Suprapubic skin (tissue), 4 donors: ENCODE measurements around the gene NUMA1. TPM values are rescaled to one million over a fixed set of nuclear protein-coding genes. Genes with fewer than 3 reads are reported as not detected.
A peak's percentile ranks its signal among the peaks of the same experiment; 100 is the strongest.

Source experiments
- DNase-seq, 2 donors: peaks; one replicate each; pipeline ENCODE4 v3.0.0-alpha.2; 2019; ENCODE audit warnings: low spot score in 2 of 2
- H3K27ac ChIP-seq: fragments of 200-600 bp; sonication (generic); one replicate; pipeline ENCODE4 v1.5.1; 2019
- H3K27me3 ChIP-seq: fragments of 200-600 bp; sonication (generic); one replicate; pipeline ENCODE4 v1.5.1; 2019
- H3K36me3 ChIP-seq: fragments of 200-600 bp; sonication (generic); one replicate; pipeline ENCODE4 v1.5.1; 2019
- H3K4me1 ChIP-seq: fragments of 200-600 bp; sonication (generic); one replicate; pipeline ENCODE4 v1.5.1; 2019
- H3K4me3 ChIP-seq: fragments of 200-600 bp; sonication (generic); one replicate; pipeline ENCODE4 v1.5.1; 2019; ENCODE audit warnings: mild to moderate bottlenecking
- H3K9me3 ChIP-seq: fragments of 200-600 bp; sonication (generic); one replicate; pipeline ENCODE4 v1.5.1; 2019
- EP300 ChIP-seq: sonication (generic); formaldehyde crosslinking; IDR thresholded peaks from one replicate; pipeline ENCODE4 v1.6.1; 2017; ENCODE audit warnings: antibody characterized with exemption
- POLR2A ChIP-seq, 2 donors: fragments of 450-650 bp; IDR thresholded peaks; one replicate each; pipeline ENCODE4 v1.6.1; 2017; ENCODE audit warnings: antibody characterized with exemption in 2 of 2, mild to moderate bottlenecking in 2 of 2, moderate library complexity in 2 of 2
- POLR2AphosphoS5 ChIP-seq, 3 donors: sonication (generic); formaldehyde crosslinking; IDR thresholded peaks; one replicate each; pipeline ENCODE4 v1.6.1; 2017; ENCODE audit warnings: antibody characterized with exemption in 3 of 3
- WGBS: methylation state at CpG from one replicate; pipeline ENCODE4 v1.1.5; 2018; 5-methylcytosine and 5-hydroxymethylcytosine counted together
- total RNA-seq, 4 donors: library from RNA; depleted of rRNA; stranded (reverse); fragments of >200 nt; gene quantifications; one replicate each; pipeline ENCODE4 v1.1.0, GENCODE V29; 2016
- TF ChIP-seq, protein P1 (sequence below), 2 donors: fragments of 200-600 bp in 1 of 2; fragments of 450-650 bp in 1 of 2; sonication (generic) in 1 of 2; IDR thresholded peaks; one replicate each; pipeline ENCODE4 v1.5.1; 2016 to 2019; ENCODE audit warnings: antibody characterized with exemption in 2 of 2, mild to moderate bottlenecking in 1 of 2, moderate library complexity in 1 of 2

NUMA1 gene
- total RNA-seq, 4 donors from 2014 or later, result 296 to 845 (median 452) TPM

GRCh38 chr11:71979602-71980001, 100.7 kb downstream of the NUMA1 start:
- Histone ChIP-seq H3K9me3 (no peaks in the 10 kb centered on the region), H3K4me3 (no peak overlapping the region), H3K36me3 (peaks cover 16% of the 10 kb centered on the region), H3K27ac (no peak overlapping the region), H3K27me3 (no peaks in the 10 kb centered on the region), H3K4me1 (peaks cover 6% of the 10 kb centered on the region)
- no peak for DNase-seq
- WGBS, result 81% methylated on average over 3 of the region's 3 CpGs
- TF ChIP-seq, protein P1, sequence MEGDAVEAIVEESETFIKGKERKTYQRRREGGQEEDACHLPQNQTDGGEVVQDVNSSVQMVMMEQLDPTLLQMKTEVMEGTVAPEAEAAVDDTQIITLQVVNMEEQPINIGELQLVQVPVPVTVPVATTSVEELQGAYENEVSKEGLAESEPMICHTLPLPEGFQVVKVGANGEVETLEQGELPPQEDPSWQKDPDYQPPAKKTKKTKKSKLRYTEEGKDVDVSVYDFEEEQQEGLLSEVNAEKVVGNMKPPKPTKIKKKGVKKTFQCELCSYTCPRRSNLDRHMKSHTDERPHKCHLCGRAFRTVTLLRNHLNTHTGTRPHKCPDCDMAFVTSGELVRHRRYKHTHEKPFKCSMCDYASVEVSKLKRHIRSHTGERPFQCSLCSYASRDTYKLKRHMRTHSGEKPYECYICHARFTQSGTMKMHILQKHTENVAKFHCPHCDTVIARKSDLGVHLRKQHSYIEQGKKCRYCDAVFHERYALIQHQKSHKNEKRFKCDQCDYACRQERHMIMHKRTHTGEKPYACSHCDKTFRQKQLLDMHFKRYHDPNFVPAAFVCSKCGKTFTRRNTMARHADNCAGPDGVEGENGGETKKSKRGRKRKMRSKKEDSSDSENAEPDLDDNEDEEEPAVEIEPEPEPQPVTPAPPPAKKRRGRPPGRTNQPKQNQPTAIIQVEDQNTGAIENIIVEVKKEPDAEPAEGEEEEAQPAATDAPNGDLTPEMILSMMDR (IDR thresholded peaks at IDR 0.05), result no peak
- no peak for TF ChIP-seq EP300
- no peak for TF ChIP-seq POLR2A (IDR thresholded peaks at IDR 0.05)
- TF ChIP-seq POLR2AphosphoS5 (IDR thresholded peaks at IDR 0.05), result no peak

- DNase-seq, result no peak
- WGBS, result 93% methylated on average over 4 of the region's 4 CpGs
These were observed 101.2 kb downstream of the NUMA1 start for GRCh38 chr11:71979094-71979493.

DNA sequence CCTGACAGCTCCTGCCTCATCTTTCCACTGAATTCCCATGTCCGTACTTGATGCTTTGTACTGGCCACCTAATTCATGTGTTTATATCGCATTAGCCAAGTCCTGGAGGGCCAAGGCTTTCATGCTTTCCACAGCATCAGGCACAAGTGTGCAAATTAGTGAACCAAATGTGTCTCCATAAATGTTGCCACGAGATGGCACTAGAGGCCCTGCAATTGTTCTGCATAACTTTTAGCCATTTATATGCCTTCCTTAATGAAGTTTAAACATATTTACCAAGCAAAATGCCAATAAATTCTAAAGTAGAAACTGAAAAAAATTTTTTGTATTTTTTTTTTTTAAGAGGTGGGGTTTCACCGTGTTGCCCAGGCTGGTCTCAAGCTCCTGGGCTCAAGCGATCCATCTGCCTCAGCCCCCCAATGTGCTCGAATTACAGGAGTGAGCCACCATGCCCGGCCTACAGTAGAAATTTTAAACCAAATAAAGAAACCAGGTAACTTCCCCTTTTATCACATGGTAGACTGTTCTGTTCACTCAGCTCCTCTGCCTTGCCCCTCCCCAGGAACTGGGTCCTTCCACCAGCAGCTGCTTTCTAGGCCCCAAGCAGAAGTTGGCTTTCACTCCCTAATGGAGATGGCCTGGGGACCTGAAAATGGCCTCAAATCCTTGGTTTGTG, 102.5 kb downstream of the NUMA1 start:
- DNase-seq, result no peak
- no peak overlapping the region for H3K4me3 ChIP-seq
- peaks cover 7% of the 10 kb centered on the region for H3K36me3 ChIP-seq
- no peaks in the 10 kb centered on the region for H3K27me3 ChIP-seq
- no peak overlapping the region for H3K27ac ChIP-seq
- WGBS, result 54% methylated on average over 7 of the region's 7 CpGs
- TF ChIP-seq POLR2AphosphoS5 (IDR thresholded peaks at IDR 0.05) (no peak), EP300 (no peak)
- TF ChIP-seq, protein P1 (IDR thresholded peaks at IDR 0.05), result peak; percentile 48 to 52
- no peaks in the 10 kb centered on the region for H3K9me3 ChIP-seq
- H3K4me1 ChIP-seq, result peaks cover 6% of the 10 kb centered on the region

More at GRCh38 chr11:71979094-71979493, 101.2 kb downstream of the NUMA1 start:
- H3K27ac ChIP-seq, result no peak overlapping the region
- H3K27me3 ChIP-seq, result no peaks in the 10 kb centered on the region
- H3K36me3 ChIP-seq, result peaks cover 15% of the 10 kb centered on the region
- no peaks in the 10 kb centered on the region for H3K9me3 ChIP-seq
- H3K4me3 ChIP-seq, result no peak overlapping the region
- peaks cover 6% of the 10 kb centered on the region for H3K4me1 ChIP-seq
- TF ChIP-seq POLR2A (IDR thresholded peaks at IDR 0.05) (no peak), POLR2AphosphoS5 (IDR thresholded peaks at IDR 0.05) (no peak), EP300 (no peak)
- TF ChIP-seq, protein P1 (IDR thresholded peaks at IDR 0.05), result no peak

- H3K27ac ChIP-seq, result no peak overlapping the region
- 73% methylated on average over 1 of the region's 1 CpG for WGBS
- DNase-seq, result no peak
- H3K4me3 ChIP-seq, result no peak overlapping the region
- H3K4me1 ChIP-seq, result peaks cover 6% of the 10 kb centered on the region
- no peaks in the 10 kb centered on the region for H3K9me3 ChIP-seq
- no peaks in the 10 kb centered on the region for H3K27me3 ChIP-seq
- peaks cover 9% of the 10 kb centered on the region for H3K36me3 ChIP-seq
- TF ChIP-seq EP300 (no peak), POLR2A (IDR thresholded peaks at IDR 0.05) (no peak), POLR2AphosphoS5 (IDR thresholded peaks at IDR 0.05) (no peak)
- TF ChIP-seq, protein P1 (IDR thresholded peaks at IDR 0.05), result no peak
These were observed 103.3 kb downstream of the NUMA1 start for GRCh38 chr11:71977090-71977489.

DNA sequence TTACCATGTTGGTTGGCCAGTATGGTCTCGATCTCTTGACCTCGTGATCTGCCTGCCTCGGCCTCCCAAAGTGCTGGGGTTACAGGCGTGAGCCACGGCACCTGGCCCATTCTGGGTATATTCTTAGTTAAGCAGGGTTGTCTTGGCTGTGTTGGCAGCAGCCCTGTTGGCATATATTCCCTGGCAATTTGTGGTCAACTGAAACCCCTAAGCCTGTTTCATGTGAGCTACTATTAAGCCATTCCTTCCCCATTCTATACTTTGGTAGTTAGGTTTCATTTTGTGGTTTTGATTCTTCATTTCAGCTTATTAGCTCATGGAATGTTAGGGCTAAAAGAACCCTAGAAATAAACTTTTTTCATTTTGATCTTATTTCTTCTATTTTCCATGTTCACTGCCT, 103.8 kb downstream of the NUMA1 start:
- DNase-seq, result no peak
- Histone ChIP-seq H3K9me3 (no peaks in the 10 kb centered on the region), H3K4me3 (no peak overlapping the region), H3K27me3 (no peaks in the 10 kb centered on the region), H3K27ac (no peak overlapping the region), H3K36me3 (peaks cover 9% of the 10 kb centered on the region), H3K4me1 (peaks cover 6% of the 10 kb centered on the region)
- TF ChIP-seq EP300 (no peak), POLR2A (IDR thresholded peaks at IDR 0.05) (no peak), POLR2AphosphoS5 (IDR thresholded peaks at IDR 0.05) (no peak)
- TF ChIP-seq, protein P1 (IDR thresholded peaks at IDR 0.05), result no peak
- WGBS, result 82% methylated on average over 5 of the region's 5 CpGs
